ENCODE results near the gene HSPA1L.

The HSPA1L gene

DNA sequence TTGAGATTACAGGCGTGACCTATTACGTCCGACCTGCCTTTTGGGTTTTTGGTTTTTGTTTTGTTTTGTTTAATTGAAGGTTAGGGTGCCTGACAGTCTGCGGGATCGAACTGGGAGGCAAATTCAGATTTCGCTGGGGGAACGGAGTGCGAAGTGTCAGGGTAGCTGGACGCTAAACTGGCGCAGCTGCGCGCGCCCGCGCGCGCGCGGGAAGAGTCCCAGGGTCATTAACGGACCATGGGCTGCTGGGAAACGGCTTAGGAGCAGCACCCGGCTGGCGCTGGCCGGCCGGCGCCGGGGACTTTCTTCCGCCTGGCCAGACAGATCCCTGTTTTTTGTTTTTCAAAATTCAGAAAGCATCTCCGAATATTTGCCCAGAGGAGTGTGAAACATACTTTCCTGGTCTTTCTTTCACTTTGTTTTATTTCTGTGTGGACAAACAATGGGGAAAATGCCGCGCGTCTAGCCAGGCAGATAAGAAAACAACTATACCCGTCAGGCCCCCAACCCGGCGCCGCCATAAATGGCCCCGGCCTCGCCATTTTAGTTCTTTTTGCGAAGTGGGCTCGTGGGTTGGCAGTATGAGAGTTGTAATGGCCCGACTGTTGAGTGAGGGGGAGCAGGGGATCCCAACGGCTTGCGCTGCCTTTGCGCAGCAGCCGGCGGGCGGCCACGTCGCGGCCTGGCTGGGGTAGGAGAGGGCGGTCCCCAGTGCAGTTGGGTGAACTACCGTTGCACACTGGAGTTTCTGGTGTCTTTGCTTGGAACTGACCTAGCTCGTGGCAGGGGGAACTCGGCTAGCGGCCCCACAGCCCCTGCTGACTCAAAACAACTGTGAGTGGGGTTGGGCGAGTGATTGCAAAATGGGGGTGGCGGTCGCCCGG is 19.5 kb upstream of the HSPA1L start:
- Histone ChIP-seq H3K4me3 (ENCODE audit: insufficient read depth, low read length, poor library complexity, severe bottlenecking) (peak overlapping the region; percentile 92), H3K9me2 (replicated peaks; ENCODE audit: insufficient read depth, low read length) (no peaks in the 10 kb centered on the region), H3K27ac (ENCODE audit: low read depth, low read length) (peak overlapping the region; percentile 90), H3K4me2 (ENCODE audit: low read depth, low read length, poor library complexity, severe bottlenecking) (peak overlapping the region; percentile 97), H3F3A (ENCODE audit: insufficient read depth) (peaks cover 93% of the 10 kb centered on the region), H3K79me2 (ENCODE audit: insufficient read depth, low read length) (peaks cover 63% of the 10 kb centered on the region), H3K9me3 (ENCODE audit: insufficient read depth, low read length) (no peaks in the 10 kb centered on the region), H3K9ac (ENCODE audit: low read length) (peak overlapping the region; percentile 96), H2AFZ (ENCODE audit: low read depth, low read length, severe bottlenecking) (peak overlapping the region; percentile 79), H3K27me3 (ENCODE audit: low read length) (no peaks in the 10 kb centered on the region), H3K36me3 (ENCODE audit: low read length) (peaks cover 41% of the 10 kb centered on the region), H4K20me1 (ENCODE audit: low read depth, low read length) (peaks cover 25% of the 10 kb centered on the region)
- TF ChIP-seq EZH2phosphoT487 (conservative IDR thresholded peaks at IDR 0.05; ENCODE audit: low read length) (no peak), CTCF (IDR thresholded peaks at IDR 0.05; ENCODE audit: insufficient read depth, low read length, poor library complexity, severe bottlenecking) (no peak)

GRCh38 chr6:31831350-31832215 is 16.5 kb upstream of the HSPA1L start:
- TF ChIP-seq EZH2phosphoT487 (conservative IDR thresholded peaks at IDR 0.05; ENCODE audit: low read length) (no peak), CTCF (IDR thresholded peaks at IDR 0.05; ENCODE audit: insufficient read depth, low read length, poor library complexity, severe bottlenecking) (no peak)
- H3K4me3 ChIP-seq (ENCODE audit: insufficient read depth, low read length, poor library complexity, severe bottlenecking): peak overlapping the region; percentile 56
- no peaks in the 10 kb centered on the region for H3K9me2 ChIP-seq (replicated peaks; ENCODE audit: insufficient read depth, low read length)
- H3K4me2 ChIP-seq (ENCODE audit: low read depth, low read length, poor library complexity, severe bottlenecking): peak overlapping the region; percentile 88
- H3K27ac ChIP-seq (ENCODE audit: low read depth, low read length): peak overlapping the region; percentile 90
- peaks cover 14% of the 10 kb centered on the region for H3K36me3 ChIP-seq (ENCODE audit: low read length)
- no peaks in the 10 kb centered on the region for H3K9me3 ChIP-seq (ENCODE audit: insufficient read depth, low read length)
- H3K79me2 ChIP-seq (ENCODE audit: insufficient read depth, low read length): peaks cover 43% of the 10 kb centered on the region
- H3F3A ChIP-seq (ENCODE audit: insufficient read depth): peaks cover 62% of the 10 kb centered on the region
- no peaks in the 10 kb centered on the region for H3K27me3 ChIP-seq (ENCODE audit: low read length)
- peak overlapping the region; percentile 53 for H3K9ac ChIP-seq (ENCODE audit: low read length)
- no peak overlapping the region for H2AFZ ChIP-seq (ENCODE audit: low read depth, low read length, severe bottlenecking)
- H4K20me1 ChIP-seq (ENCODE audit: low read depth, low read length): peaks cover 4% of the 10 kb centered on the region

GRCh38 chr6:31830886-31831335 is 15.8 kb upstream of the HSPA1L start:
- Histone ChIP-seq H3K27me3 (ENCODE audit: low read length) (no peaks in the 10 kb centered on the region), H3K4me2 (ENCODE audit: low read depth, low read length, poor library complexity, severe bottlenecking) (peak overlapping the region; percentile 88), H4K20me1 (ENCODE audit: low read depth, low read length) (no peaks in the 10 kb centered on the region; the same call in 1 of the 2 replicates), H3K79me2 (ENCODE audit: insufficient read depth, low read length) (peaks cover 37% of the 10 kb centered on the region), H2AFZ (ENCODE audit: low read depth, low read length, severe bottlenecking) (peak overlapping the region; percentile 16), H3F3A (ENCODE audit: insufficient read depth) (peaks cover 56% of the 10 kb centered on the region), H3K36me3 (ENCODE audit: low read length) (peaks cover 8% of the 10 kb centered on the region), H3K9me2 (replicated peaks; ENCODE audit: insufficient read depth, low read length) (no peaks in the 10 kb centered on the region), H3K9ac (ENCODE audit: low read length) (peak overlapping the region; percentile 53), H3K9me3 (ENCODE audit: insufficient read depth, low read length) (no peaks in the 10 kb centered on the region), H3K27ac (ENCODE audit: low read depth, low read length) (peak overlapping the region; percentile 90), H3K4me3 (ENCODE audit: insufficient read depth, low read length, poor library complexity, severe bottlenecking) (peak overlapping the region; percentile 56)
- TF ChIP-seq CTCF (IDR thresholded peaks at IDR 0.05; ENCODE audit: insufficient read depth, low read length, poor library complexity, severe bottlenecking) (no peak), EZH2phosphoT487 (conservative IDR thresholded peaks at IDR 0.05; ENCODE audit: low read length) (no peak)
